ENCODE data around the gene CARD11.

DNA sequence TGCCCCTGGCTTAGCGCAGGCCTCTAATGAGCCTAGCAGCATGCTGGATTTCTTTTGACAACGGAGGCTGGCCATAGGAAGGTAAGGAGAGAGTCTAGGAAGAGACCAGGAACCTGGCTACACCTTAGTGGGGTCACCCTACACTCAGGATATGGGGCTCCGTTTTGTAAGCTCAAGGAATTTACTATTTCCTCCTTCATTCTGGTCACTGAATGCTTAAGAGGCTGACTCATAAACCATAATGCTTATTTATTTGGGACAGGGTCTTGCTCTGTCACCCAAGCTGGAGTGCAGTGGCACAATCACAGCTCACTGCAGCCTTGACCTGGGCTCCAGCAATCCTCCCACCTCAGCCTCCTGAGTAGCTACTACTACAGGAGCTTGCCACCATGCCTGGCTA is 38.4 kb downstream of the CARD11 start:
- TF ChIP-seq POLR2A (IDR thresholded peaks at IDR 0.05), result no peak
- TF ChIP-seq, protein P1, sequence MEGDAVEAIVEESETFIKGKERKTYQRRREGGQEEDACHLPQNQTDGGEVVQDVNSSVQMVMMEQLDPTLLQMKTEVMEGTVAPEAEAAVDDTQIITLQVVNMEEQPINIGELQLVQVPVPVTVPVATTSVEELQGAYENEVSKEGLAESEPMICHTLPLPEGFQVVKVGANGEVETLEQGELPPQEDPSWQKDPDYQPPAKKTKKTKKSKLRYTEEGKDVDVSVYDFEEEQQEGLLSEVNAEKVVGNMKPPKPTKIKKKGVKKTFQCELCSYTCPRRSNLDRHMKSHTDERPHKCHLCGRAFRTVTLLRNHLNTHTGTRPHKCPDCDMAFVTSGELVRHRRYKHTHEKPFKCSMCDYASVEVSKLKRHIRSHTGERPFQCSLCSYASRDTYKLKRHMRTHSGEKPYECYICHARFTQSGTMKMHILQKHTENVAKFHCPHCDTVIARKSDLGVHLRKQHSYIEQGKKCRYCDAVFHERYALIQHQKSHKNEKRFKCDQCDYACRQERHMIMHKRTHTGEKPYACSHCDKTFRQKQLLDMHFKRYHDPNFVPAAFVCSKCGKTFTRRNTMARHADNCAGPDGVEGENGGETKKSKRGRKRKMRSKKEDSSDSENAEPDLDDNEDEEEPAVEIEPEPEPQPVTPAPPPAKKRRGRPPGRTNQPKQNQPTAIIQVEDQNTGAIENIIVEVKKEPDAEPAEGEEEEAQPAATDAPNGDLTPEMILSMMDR (IDR thresholded peaks at IDR 0.05), result no peak
